CD4-positive, alpha-beta T cell treated with Interleukin-6 at 100 ng/mL for 8 hours (primary cell): ENCODE data around the gene KLF5.
"Not testable (repeated sequence)": the region's sequence is repeated elsewhere in the genome, so short reads cannot be mapped to it uniquely, and the experiment has no call there.

ENCODE experiments used
- DNase-seq: peaks from one replicate; pipeline ENCODE4 v3.0.0-alpha.2; 2020; ENCODE audit warnings: mixed read lengths, low spot score

KLF5 gene

GRCh38 chr13:73088332-73088935 is 29.6 kb downstream of the KLF5 start:
- DNase-seq, result no peak

GRCh38 chr13:73089213-73089612 is 30.4 kb downstream of the KLF5 start:
- DNase-seq, result no peak

- no peak for DNase-seq
Measured at GRCh38 chr13:73090116-73090822, 31.5 kb downstream of the KLF5 start.

- no peak for DNase-seq
Measured at GRCh38 chr13:73090823-73091187, 32.0 kb downstream of the KLF5 start.

- DNase-seq, result no peak
Measured at GRCh38 chr13:73092829-73093228, 34.0 kb downstream of the KLF5 start.

- no peak for DNase-seq
Measured at GRCh38 chr13:73096173-73096572, 37.4 kb downstream of the KLF5 start.

- no peak for DNase-seq
Measured at GRCh38 chr13:73096638-73097037, 37.8 kb downstream of the KLF5 start.

- DNase-seq, result not testable (repeated sequence)
Measured at GRCh38 chr13:73100781-73101180, 42.0 kb downstream of the KLF5 start.

- no peak for DNase-seq
Measured at GRCh38 chr13:73101351-73102007, 42.7 kb downstream of the KLF5 start.

GRCh38 chr13:73103238-73103637 is 44.4 kb downstream of the KLF5 start:
- no peak for DNase-seq

GRCh38 chr13:73106513-73107178 is 47.8 kb downstream of the KLF5 start:
- no peak for DNase-seq

- DNase-seq, result no peak
Measured at GRCh38 chr13:73107481-73107880, 48.7 kb downstream of the KLF5 start.

- DNase-seq, result no peak
Measured at GRCh38 chr13:73107970-73108369, 49.2 kb downstream of the KLF5 start.

GRCh38 chr13:73109288-73109899 is 50.6 kb downstream of the KLF5 start:
- DNase-seq, result no peak

- DNase-seq, result no peak
Measured at GRCh38 chr13:73109969-73110368, 51.2 kb downstream of the KLF5 start.

GRCh38 chr13:73110814-73111213 is 52.0 kb downstream of the KLF5 start:
- DNase-seq, result no peak

- no peak for DNase-seq
Measured at GRCh38 chr13:73111331-73111730, 52.5 kb downstream of the KLF5 start.

GRCh38 chr13:73119612-73120011 is 60.8 kb downstream of the KLF5 start:
- no peak for DNase-seq
